A172 (cell line): ENCODE measurements around the gene SLC25A45. TPM values are rescaled to one million over a fixed set of nuclear protein-coding genes. Genes with fewer than 3 reads are reported as not detected.
"Not testable (repeated sequence)": the region's sequence is repeated elsewhere in the genome, so short reads cannot be mapped to it uniquely, and the experiment has no call there.

Experiments used
- DNase-seq: peaks from one replicate; pipeline ENCODE4 v3.0.0-alpha.2; 2015; ENCODE audit warnings: low spot score
- total RNA-seq: library from RNA; depleted of rRNA; stranded (reverse); fragments of >200 nt; shearing (Covaris generic); gene quantifications from 2 replicates; pipeline ENCODE4 v1.2.3, GENCODE V29; 2014

The SLC25A45 gene
- total RNA-seq, 1 experiment from 2014 or later: 7.0 TPM

DNA sequence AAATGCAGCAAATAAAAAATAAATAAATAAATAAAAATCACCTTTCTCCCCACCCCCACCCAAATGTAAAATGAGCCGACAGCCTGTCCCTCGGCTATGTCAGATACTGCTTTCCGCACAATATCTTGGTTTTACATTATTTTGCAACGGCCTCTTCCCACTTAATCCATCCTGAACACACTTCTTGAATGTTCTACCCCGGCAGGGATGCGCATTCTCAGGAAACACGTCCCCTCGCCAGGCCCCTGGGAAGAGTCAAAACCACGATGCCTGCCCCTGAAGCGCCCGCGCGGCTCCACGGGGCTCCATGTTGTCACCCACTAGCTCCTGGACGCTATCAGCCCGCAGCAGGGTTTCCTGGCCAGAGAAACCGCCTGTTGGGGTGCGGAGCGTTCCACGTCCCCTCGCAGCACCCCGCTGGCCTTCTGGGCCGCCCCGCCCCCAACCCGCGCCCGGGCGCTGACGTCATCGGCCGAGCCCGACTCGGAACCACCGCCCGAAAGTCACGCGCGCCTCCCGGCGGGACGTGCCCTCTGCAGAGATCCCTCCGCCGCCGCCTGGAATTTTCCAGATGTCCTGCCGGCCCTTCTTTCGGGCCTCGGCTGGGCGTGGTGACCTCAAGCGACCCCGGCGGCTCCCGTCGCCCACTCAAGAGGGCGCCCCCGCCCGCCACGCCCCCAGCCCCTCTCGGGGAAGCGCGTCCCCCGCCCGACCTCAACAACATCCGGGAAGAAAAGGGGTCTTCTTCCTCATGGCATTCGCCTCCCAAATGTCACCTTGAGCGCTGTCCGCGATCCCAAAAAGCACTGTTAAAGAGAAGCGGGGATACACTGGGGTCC is 39.6 kb upstream of the SLC25A45 start:
- peak; percentile 81 for DNase-seq

DNA sequence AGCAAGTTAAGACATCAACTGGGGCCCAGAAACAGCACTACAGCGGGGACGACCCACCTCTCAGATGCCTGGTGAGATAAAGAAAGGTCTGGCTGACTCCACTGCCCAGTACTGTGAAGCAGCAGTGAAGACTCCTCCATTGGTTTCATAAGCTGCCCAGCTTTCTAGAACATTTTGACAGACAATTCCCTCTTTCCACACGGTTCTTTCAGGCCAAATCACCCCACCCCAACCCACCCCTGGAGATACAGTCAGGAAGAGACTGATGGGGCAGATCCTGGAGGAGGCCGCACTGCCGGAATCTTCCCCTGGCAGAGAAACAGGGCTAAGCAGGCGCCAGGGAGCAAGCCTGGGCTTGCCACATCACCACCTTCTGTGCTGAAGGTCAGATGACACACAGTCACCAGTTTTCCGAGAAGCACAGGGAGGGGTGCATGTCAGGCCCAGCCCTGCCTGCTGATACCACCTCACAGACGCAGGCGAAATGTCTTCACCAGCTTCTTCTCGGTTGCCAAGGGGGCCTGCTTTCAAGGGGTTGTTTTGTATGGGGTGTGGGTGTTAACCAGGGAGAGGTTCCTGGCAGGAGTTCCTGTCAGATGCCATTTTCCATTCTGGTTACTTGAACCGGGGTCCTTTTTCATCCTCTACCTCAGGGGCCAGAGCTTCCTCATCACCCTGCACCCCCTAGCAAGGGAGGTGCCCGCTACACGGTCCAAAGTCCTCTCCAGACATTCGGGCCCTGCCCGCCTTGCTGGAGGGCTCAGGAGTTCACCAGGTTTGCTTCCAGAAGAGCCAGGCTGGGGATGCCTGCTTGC is 38.7 kb upstream of the SLC25A45 start:
- peak; percentile 96 for DNase-seq

- DNase-seq: no peak
Measured at GRCh38 chr11:65420506-65420905, 38.1 kb upstream of the SLC25A45 start.

GRCh38 chr11:65419772-65420481 is 37.5 kb upstream of the SLC25A45 start:
- DNase-seq: peak; percentile 88

- no peak for DNase-seq
Measured at GRCh38 chr11:65419460-65419771, 37.0 kb upstream of the SLC25A45 start.

- peak; percentile 98 for DNase-seq
Measured at GRCh38 chr11:65418681-65419459, 36.4 kb upstream of the SLC25A45 start.

GRCh38 chr11:65418431-65418680 is 35.9 kb upstream of the SLC25A45 start:
- DNase-seq: no peak

- peak; percentile 23 for DNase-seq
Measured at GRCh38 chr11:65417702-65418430, 35.4 kb upstream of the SLC25A45 start.

DNA sequence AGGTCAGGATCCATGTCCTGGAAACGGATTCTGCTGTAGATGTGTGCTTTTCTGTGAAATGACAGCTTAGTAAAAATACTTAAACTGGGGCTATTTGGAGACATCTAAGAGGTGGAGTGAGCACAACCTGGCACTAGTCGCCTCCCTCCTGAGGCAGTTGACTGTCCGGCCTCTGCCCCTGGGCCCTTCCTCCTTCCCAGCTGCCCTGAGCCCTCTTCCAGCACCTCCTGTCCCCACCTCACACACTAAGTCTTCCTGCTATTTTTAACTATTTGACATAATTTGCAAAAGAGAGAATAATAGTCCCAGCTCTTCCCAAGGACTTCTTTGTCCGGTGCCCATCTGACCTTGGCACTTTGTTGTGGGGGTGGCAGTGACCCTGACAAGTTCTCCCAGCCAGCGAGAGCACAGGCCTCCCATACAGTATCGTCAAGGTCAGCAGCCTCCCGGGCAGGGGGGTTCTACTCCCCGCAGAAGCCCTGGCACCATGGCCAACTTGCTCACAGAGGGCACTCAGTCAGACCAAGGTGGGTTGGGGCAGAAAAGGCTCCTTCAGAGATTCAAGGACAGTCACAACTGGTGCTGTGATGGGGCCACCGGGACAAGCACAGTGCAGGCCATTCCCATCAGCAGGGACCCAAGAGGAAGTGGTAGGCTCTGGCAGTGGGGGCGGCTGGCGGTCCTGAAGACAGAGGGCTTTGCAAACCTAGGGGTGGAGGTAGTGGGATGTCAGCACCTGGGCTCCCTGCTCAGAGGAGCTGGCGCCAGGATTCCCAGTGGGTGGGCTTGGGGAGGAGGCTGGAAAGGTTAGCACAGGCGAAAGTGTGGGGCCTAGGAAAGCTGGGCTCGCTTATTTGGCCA is 34.6 kb upstream of the SLC25A45 start:
- DNase-seq: peak; percentile 17

GRCh38 chr11:65416341-65416824 is 33.9 kb upstream of the SLC25A45 start:
- peak; percentile 73 for DNase-seq

- DNase-seq: no peak
Measured at GRCh38 chr11:65415499-65416340, 33.3 kb upstream of the SLC25A45 start.

GRCh38 chr11:65414776-65415498 is 32.5 kb upstream of the SLC25A45 start:
- DNase-seq: no peak

GRCh38 chr11:65413077-65413664 is 30.7 kb upstream of the SLC25A45 start:
- not testable (repeated sequence) for DNase-seq

- no peak for DNase-seq
Measured at GRCh38 chr11:65412271-65413076, 30.0 kb upstream of the SLC25A45 start.

GRCh38 chr11:65411681-65412070 is 29.2 kb upstream of the SLC25A45 start:
- DNase-seq: no peak

- no peak for DNase-seq
Measured at GRCh38 chr11:65410936-65411680, 28.7 kb upstream of the SLC25A45 start.
